ENCODE measurements around the gene SETDB1. TPM values are rescaled to one million over a fixed set of nuclear protein-coding genes. Genes with fewer than 3 reads are reported as not detected.

SETDB1 gene
- total RNA-seq, 1 experiment from 2014 or later = 67.4 TPM

DNA sequence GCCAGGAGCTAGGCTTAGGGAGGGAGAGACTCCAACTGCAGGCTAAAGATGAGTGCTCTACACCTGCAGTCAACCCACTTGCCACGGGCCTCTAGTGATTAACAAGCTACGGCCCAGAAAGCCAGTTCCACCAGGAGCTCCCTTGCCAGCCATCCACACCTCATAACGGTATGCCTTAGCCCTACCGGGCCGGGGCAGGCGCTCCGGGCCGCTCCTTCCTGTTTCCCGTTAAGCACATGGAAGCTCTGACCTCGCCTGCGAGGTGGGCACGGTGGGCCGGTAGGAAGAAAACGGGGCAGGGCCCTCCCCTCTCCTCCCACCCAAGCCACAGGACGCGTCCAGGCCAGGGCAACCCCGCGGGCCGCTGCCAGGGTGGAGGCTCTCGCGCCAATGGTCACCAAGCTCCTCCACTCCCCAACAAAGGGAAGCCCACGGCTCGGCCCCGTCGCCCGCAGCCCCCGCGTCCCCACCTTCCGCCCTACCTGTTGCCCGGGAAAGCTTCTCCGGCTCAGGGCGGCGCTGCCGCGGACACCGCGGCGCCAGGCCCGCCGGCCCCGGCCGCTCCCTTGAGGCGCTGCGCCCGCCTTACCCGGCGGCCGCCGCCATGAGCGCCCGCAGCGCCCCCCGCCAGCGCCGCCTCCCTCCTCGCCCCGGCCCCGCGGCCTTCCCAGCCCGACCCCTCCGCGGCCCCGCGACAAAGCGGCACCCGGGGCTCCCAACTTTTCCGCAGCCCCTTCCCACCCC lies 47.8 kb downstream of the SETDB1 start:
- BruUV-seq (replicated peaks) = no TSS peak
- CTCF ChIA-PET = interaction anchor here (0.5 to 2.3 kb wide), 10 partner anchors 8 to 537 kb away, joined by 3 to 21 read pairs (median 3); partner anchors contain the start of gene MINDY1
- intact Hi-C loops (cut with micrococcal nuclease) = loop anchor here (5.0 kb wide), 1 partner anchor 47 kb away; the partner anchor contains the start of gene SETDB1
- H3K27me3 Mint-ChIP-seq (ENCODE audit: insufficient read depth, unreplicated experiment) = no peaks in the 10 kb centered on the region
- POLR2A ChIA-PET = interaction anchor here (0.6 to 1.9 kb wide), 20 partner anchors 8 to 403 kb away, joined by 3 to 20 read pairs (median 5); partner anchors contain the start of genes ANXA9, GOLPH3L, MCL1 and MINDY1
- H3K36me3 Mint-ChIP-seq (ENCODE audit: insufficient read depth, unreplicated experiment) = peaks cover 9% of the 10 kb centered on the region
- H3K9me3 Mint-ChIP-seq (ENCODE audit: unreplicated experiment) = no peaks in the 10 kb centered on the region
- TF ChIP-seq, protein P1, sequence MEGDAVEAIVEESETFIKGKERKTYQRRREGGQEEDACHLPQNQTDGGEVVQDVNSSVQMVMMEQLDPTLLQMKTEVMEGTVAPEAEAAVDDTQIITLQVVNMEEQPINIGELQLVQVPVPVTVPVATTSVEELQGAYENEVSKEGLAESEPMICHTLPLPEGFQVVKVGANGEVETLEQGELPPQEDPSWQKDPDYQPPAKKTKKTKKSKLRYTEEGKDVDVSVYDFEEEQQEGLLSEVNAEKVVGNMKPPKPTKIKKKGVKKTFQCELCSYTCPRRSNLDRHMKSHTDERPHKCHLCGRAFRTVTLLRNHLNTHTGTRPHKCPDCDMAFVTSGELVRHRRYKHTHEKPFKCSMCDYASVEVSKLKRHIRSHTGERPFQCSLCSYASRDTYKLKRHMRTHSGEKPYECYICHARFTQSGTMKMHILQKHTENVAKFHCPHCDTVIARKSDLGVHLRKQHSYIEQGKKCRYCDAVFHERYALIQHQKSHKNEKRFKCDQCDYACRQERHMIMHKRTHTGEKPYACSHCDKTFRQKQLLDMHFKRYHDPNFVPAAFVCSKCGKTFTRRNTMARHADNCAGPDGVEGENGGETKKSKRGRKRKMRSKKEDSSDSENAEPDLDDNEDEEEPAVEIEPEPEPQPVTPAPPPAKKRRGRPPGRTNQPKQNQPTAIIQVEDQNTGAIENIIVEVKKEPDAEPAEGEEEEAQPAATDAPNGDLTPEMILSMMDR (IDR thresholded peaks at IDR 0.05; ENCODE audit: unreplicated experiment) = no peak
- DNase-seq (ENCODE audit: unreplicated experiment) = peak; percentile 48
- H3K4me3 Mint-ChIP-seq (ENCODE audit: unreplicated experiment) = peak overlapping the region; percentile 85
- peaks cover 43% of the 10 kb centered on the region for H3K4me1 Mint-ChIP-seq (ENCODE audit: insufficient read depth, unreplicated experiment)
- peak overlapping the region; percentile 96 for H3K27ac Mint-ChIP-seq (ENCODE audit: low read depth, unreplicated experiment)

DNA sequence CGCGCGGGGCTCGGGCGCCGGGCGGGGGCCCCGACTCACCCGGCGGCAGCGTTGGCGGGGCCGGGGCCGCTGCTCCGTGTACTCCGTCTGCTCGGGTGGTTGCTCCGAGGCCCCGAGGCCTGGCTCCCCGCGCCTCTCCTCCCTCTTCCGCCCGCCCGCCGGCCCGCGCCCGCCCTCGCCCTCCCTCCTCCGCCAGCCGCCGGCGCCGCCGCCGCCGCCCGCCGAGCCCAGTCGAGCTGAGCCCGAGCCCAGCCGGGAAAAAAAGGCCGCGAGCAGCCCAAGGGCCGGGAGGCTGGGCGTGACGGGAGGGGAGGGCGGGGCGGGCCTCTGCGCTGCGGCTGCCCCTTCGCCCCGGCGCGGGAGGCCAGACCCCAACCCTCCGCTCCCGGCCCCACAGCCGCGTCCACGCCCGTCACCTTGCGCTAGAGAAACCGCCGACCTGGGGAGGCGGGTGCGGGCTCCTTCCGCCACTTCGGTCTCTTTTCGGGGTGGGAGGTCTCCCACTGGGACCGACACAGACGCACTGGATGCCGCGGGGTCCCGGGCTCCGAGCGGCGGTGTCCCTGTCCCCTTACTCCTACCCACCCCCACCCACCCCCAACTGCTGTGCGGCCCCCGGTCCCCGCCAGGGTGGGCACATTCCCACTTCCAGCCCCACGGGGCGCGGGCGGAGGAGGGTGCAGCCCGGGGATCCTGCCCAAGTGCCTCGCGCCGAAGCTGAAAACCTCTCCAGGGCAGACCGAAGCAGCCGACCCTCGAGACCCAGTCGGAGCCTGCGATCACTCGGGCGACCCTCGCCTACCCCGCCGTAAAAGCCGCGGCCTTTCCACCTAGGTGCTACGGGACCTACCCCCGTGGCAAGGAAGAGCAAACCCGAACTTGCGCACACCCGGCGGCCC lies 48.7 kb downstream of the SETDB1 start, which contains the start of gene CERS2:
TSS of gene CERS2 (minus strand) at position 256 of the 899 bp plus-strand sequence. CDS start 5,745 bp downstream, outside the sequence.
- H3K36me3 Mint-ChIP-seq (ENCODE audit: insufficient read depth, unreplicated experiment) = peaks cover 4% of the 10 kb centered on the region
- CTCF ChIA-PET = interaction anchor here (0.7 to 14.2 kb wide), 5 partner anchors 21 to 288 kb away, joined by 3 to 302 read pairs (median 21); partner anchors contain the start of gene MINDY1
- peak within 1 kb of the TSS; percentile 96 for H3K27ac Mint-ChIP-seq (ENCODE audit: low read depth, unreplicated experiment)
- intact Hi-C loops (cut with micrococcal nuclease) = loop anchor here (5.0 kb wide), 3 partner anchors 48 to 513 kb away; partner anchors contain the start of genes ENSA and SETDB1
- peaks cover 43% of the 10 kb centered on the region for H3K4me1 Mint-ChIP-seq (ENCODE audit: insufficient read depth, unreplicated experiment)
- no peaks in the 10 kb centered on the region for H3K9me3 Mint-ChIP-seq (ENCODE audit: unreplicated experiment)
- TF ChIP-seq, protein P1 (IDR thresholded peaks at IDR 0.05; ENCODE audit: unreplicated experiment) = no peak
- H3K27me3 Mint-ChIP-seq (ENCODE audit: insufficient read depth, unreplicated experiment) = no peaks in the 10 kb centered on the region
- DNase-seq (ENCODE audit: unreplicated experiment) = peak; percentile 86
- POLR2A ChIA-PET = interaction anchor here (1.0 to 1.9 kb wide), 6 partner anchors 9 to 277 kb away, joined by 4 to 20 read pairs (median 7); partner anchors contain the start of genes GOLPH3L and MINDY1
- H3K4me3 Mint-ChIP-seq (ENCODE audit: unreplicated experiment) = peak within 1 kb of the TSS; percentile 85
- no TSS peak for BruUV-seq (replicated peaks)

DNA sequence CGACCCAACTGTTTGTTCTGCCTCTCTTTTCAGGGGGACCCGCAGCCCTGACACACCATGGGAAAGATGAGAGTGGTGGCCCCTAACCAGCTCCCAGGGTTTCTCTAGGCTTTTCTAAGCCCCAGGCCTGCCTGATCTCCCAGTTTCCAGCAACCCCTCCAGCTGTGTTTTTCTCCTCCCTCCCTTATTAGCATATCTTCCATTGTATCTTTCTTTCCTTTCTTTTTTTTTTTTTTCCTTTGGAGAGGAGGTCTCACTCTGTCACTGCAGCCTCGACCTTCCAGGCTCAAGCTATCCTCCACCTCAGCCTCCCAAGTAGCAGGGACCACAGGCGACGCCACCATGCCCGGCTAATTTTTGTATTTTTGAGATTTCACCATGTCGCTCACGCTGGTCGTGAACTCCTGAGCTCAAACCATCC lies 50.2 kb downstream of the SETDB1 start:
- CTCF ChIA-PET = interaction anchor here (0.6 to 14.2 kb wide), 14 partner anchors 10 to 741 kb away, joined by 3 to 302 read pairs (median 4); partner anchors contain the start of gene MINDY1
- H3K4me1 Mint-ChIP-seq (ENCODE audit: insufficient read depth, unreplicated experiment) = peaks cover 40% of the 10 kb centered on the region
- H3K9me3 Mint-ChIP-seq (ENCODE audit: unreplicated experiment) = no peaks in the 10 kb centered on the region
- no peaks in the 10 kb centered on the region for H3K36me3 Mint-ChIP-seq (ENCODE audit: insufficient read depth, unreplicated experiment)
- POLR2A ChIA-PET = interaction anchor here (0.6 to 3.7 kb wide), 9 partner anchors 10 to 147 kb away, joined by 3 to 43 read pairs (median 5); partner anchors contain the start of genes MINDY1 and SETDB1
- TF ChIP-seq, protein P1 (IDR thresholded peaks at IDR 0.05; ENCODE audit: unreplicated experiment) = no peak
- intact Hi-C loops (cut with micrococcal nuclease) = loop anchor here (5.0 kb wide), 2 partner anchors 349 to 514 kb away; partner anchors contain the start of gene ENSA
- BruUV-seq (replicated peaks) = no TSS peak
- no peak for DNase-seq (ENCODE audit: unreplicated experiment)
- H3K4me3 Mint-ChIP-seq (ENCODE audit: unreplicated experiment) = peak overlapping the region; percentile 85
- no peaks in the 10 kb centered on the region for H3K27me3 Mint-ChIP-seq (ENCODE audit: insufficient read depth, unreplicated experiment)
- H3K27ac Mint-ChIP-seq (ENCODE audit: low read depth, unreplicated experiment) = peak overlapping the region; percentile 23
